ENCODE measurements around the gene YIPF2. TPM values are rescaled to one million over a fixed set of nuclear protein-coding genes. Genes with fewer than 3 reads are reported as not detected.

Gene YIPF2
- total and polyA plus RNA-seq, 10 of the 15 experiments (the other 5 are each of a cell fraction or from before 2014, with no cell fraction given): 0.92 to 38.9 (median 17.6) TPM

GRCh38 chr19:10928563-10929401 lies at the start of gene YIPF2, which contains the start of gene TIMM29 (continued):
- TF ChIP-seq ZNF384 (IDR thresholded peaks at IDR 0.05; ENCODE audit: borderline replicate concordance, low read depth, low read length) (no peak), EP300 (IDR thresholded peaks at IDR 0.05; ENCODE audit: borderline replicate concordance in 1 of 2, control insufficient read depth in 1 of 2, low read depth in 2 of 2, low read length in 2 of 2) (0 out of 4 replicates have a peak, but pooled peaks of 1 of the 2 experiments have one; percentile 41), ZBTB40 (IDR thresholded peaks at IDR 0.05; ENCODE audit: borderline replicate concordance) (peak; percentile 100), KLF5 (IDR thresholded peaks at IDR 0.05; ENCODE audit: partially characterized antibody) (peak; percentile 80), BCLAF1 (IDR thresholded peaks at IDR 0.05) (no peak), RB1 (IDR thresholded peaks at IDR 0.05; ENCODE audit: borderline replicate concordance) (peak; percentile 76; the same call in 1 of the 2 replicates), ZZZ3 (IDR thresholded peaks at IDR 0.05; ENCODE audit: control insufficient read depth, insufficient read length, low read depth) (no peak), ZNF207 (IDR thresholded peaks at IDR 0.05; ENCODE audit: borderline replicate concordance) (peak; percentile 87; the same call in 1 of the 2 replicates), CEBPB (IDR thresholded peaks at IDR 0.05; ENCODE audit: borderline replicate concordance in 1 of 2, low read depth in 2 of 2, low read length in 2 of 2) (no peak), SMARCA5 (IDR thresholded peaks at IDR 0.05) (no peak), ZBED1 (IDR thresholded peaks at IDR 0.05; ENCODE audit: borderline replicate concordance) (0 out of 2 replicates have a peak, but pooled peaks have one; percentile 45), CHD1 (IDR thresholded peaks at IDR 0.05; ENCODE audit: low read depth, low read length) (no peak), IKZF2 (IDR thresholded peaks at IDR 0.05) (peak; percentile 22 to 35; a peak in 1 of 4 replicates), LARP7 (IDR thresholded peaks at IDR 0.05) (peak; percentile 61; the same call in 1 of the 2 replicates), NR2F1 (conservative IDR thresholded peaks at IDR 0.05) (no peak), PAX5 (IDR thresholded peaks at IDR 0.05; ENCODE audit: borderline replicate concordance, low read depth, low read length) (no peak), NKRF (conservative IDR thresholded peaks at IDR 0.05) (peak; percentile 82), GABPA (IDR thresholded peaks at IDR 0.05; ENCODE audit: low read depth) (peak; percentile 99)
